ENCODE measurements around the gene SIRT7. TPM values are rescaled to one million over a fixed set of nuclear protein-coding genes. Genes with fewer than 3 reads are reported as not detected.

The SIRT7 gene
- total RNA-seq (2021) (78.3 and 98.5 TPM in 2 replicates), Bru-seq, nascent RNA (percentile 87 among the genes with signal in this experiment), BruChase-seq, experiment 1, labeled RNA remaining after a 2-hour chase (percentile 93 among the genes with signal in this experiment), BruChase-seq, experiment 2, labeled RNA remaining after a 6-hour chase (percentile 93 among the genes with signal in this experiment)
- long read RNA-seq, transcript SIRT7-201 (10 exons, 1,743 nt), result major isoform, 77 of 183 reads
- long read RNA-seq, partial matches to known transcripts, result 44 of 183 reads
- long read RNA-seq, other reads (novel, unspliced or antisense), result 54 of 183 reads

- Histone ChIP-seq H3K9me2 (ENCODE audit: insufficient read depth) (no peaks in the 10 kb centered on the region), H3F3A (ENCODE audit: insufficient read depth, low read depth) (peaks cover 56% of the 10 kb centered on the region), H4K20me1 (ENCODE audit: insufficient read depth) (peaks cover 12% of the 10 kb centered on the region; the same call in 1 of the 2 replicates), H3K27me3 (ENCODE audit: insufficient read depth, low read depth) (no peaks in the 10 kb centered on the region), H2AFZ (no peak within 1 kb of the TSS), H3K4me3 (peak within 1 kb of the TSS; percentile 66), H3K79me2 (ENCODE audit: low read depth) (peaks cover 67% of the 10 kb centered on the region), H3K36me3 (ENCODE audit: low read depth) (no peaks in the 10 kb centered on the region), H3K4me2 (peak within 1 kb of the TSS; percentile 96), H3K4me1 (replicated peaks; ENCODE audit: insufficient read depth) (peaks cover 51% of the 10 kb centered on the region), H3K9me3 (ENCODE audit: insufficient read depth, low read depth) (no peaks in the 10 kb centered on the region), H3K27ac (peak within 1 kb of the TSS; percentile 62)
- BruUV-seq (replicated peaks), result no TSS peak
- DNase-seq, result peak; percentile 43 to 71
- ChIA-PET POLR2A (ENCODE audit: unreplicated experiment) (interaction anchor here (0.6 to 1.0 kb wide), 3 partner anchors 9 to 189 kb away, joined by 4 to 8 read pairs (median 5); no protein-coding TSS in a partner anchor), CTCF (interaction anchor here (0.8 kb wide), 1 partner anchor 8 kb away, joined by 3 read pairs; no protein-coding TSS in a partner anchor)
- intact Hi-C loops (cut with micrococcal nuclease; ENCODE audit: unreplicated experiment), result loop anchor here (1.0 kb wide), 1 partner anchor 9 kb away; no protein-coding TSS in a partner anchor
- TF ChIP-seq EZH2 (IDR thresholded peaks at IDR 0.05; ENCODE audit: low read depth), result no peak
- TF ChIP-seq CTCF (conservative IDR thresholded peaks at IDR 0.05), result no peak
These were observed at the start of gene SIRT7 for GRCh38 chr17:81917565-81918332. TSS of gene SIRT7 (minus strand) at chr17:81918176. CDS start at chr17:81918131, 45 bp downstream.

- Histone ChIP-seq H3K4me2 (no peak overlapping the region), H3K9me2 (ENCODE audit: insufficient read depth) (no peaks in the 10 kb centered on the region), H3K9me3 (ENCODE audit: insufficient read depth, low read depth) (no peaks in the 10 kb centered on the region), H3K27me3 (ENCODE audit: insufficient read depth, low read depth) (no peaks in the 10 kb centered on the region), H3F3A (ENCODE audit: insufficient read depth, low read depth) (peaks cover 16% of the 10 kb centered on the region), H3K4me1 (replicated peaks; ENCODE audit: insufficient read depth) (no peaks in the 10 kb centered on the region), H3K79me2 (ENCODE audit: low read depth) (no peaks in the 10 kb centered on the region), H2AFZ (no peak overlapping the region), H3K27ac (no peak overlapping the region), H3K4me3 (no peak overlapping the region), H3K36me3 (ENCODE audit: low read depth) (no peaks in the 10 kb centered on the region), H4K20me1 (ENCODE audit: insufficient read depth) (no peaks in the 10 kb centered on the region)
- intact Hi-C loops (cut with micrococcal nuclease; ENCODE audit: unreplicated experiment), result loop anchor here (5.0 kb wide), 1 partner anchor 35 kb away; no protein-coding TSS in a partner anchor
- DNase-seq, result no peak
- no TSS peak for BruUV-seq (replicated peaks)
- CTCF ChIA-PET, result no interaction called here
- TF ChIP-seq EZH2 (IDR thresholded peaks at IDR 0.05; ENCODE audit: low read depth) (no peak), CTCF (conservative IDR thresholded peaks at IDR 0.05) (no peak)
- POLR2A ChIA-PET (ENCODE audit: unreplicated experiment), result no interaction called here
These were observed 49.2 kb upstream of the SIRT7 start for GRCh38 chr17:81967244-81967532.

- Histone ChIP-seq H3K36me3 (ENCODE audit: low read depth) (no peaks in the 10 kb centered on the region), H3K4me2 (no peak overlapping the region), H4K20me1 (ENCODE audit: insufficient read depth) (no peaks in the 10 kb centered on the region), H3K79me2 (ENCODE audit: low read depth) (no peaks in the 10 kb centered on the region), H3F3A (ENCODE audit: insufficient read depth, low read depth) (peaks cover 16% of the 10 kb centered on the region), H3K27me3 (ENCODE audit: insufficient read depth, low read depth) (no peaks in the 10 kb centered on the region), H3K9me3 (ENCODE audit: insufficient read depth, low read depth) (no peaks in the 10 kb centered on the region), H2AFZ (no peak overlapping the region), H3K9me2 (ENCODE audit: insufficient read depth) (no peaks in the 10 kb centered on the region), H3K4me3 (no peak overlapping the region), H3K27ac (no peak overlapping the region), H3K4me1 (replicated peaks; ENCODE audit: insufficient read depth) (no peaks in the 10 kb centered on the region)
- intact Hi-C loops (cut with micrococcal nuclease; ENCODE audit: unreplicated experiment), result loop anchor here (5.0 kb wide), 1 partner anchor 36 kb away; no protein-coding TSS in a partner anchor
- TF ChIP-seq EZH2 (IDR thresholded peaks at IDR 0.05; ENCODE audit: low read depth) (no peak), CTCF (conservative IDR thresholded peaks at IDR 0.05) (no peak)
- ChIA-PET POLR2A (ENCODE audit: unreplicated experiment) (interaction anchor here (0.6 kb wide), 1 partner anchor 112 kb away, joined by 4 read pairs; no protein-coding TSS in a partner anchor), CTCF (no interaction called here)
- DNase-seq, result no peak
- BruUV-seq (replicated peaks), result no TSS peak
These were observed 48.6 kb upstream of the SIRT7 start for GRCh38 chr17:81966343-81967243.
